HG02798 (cell line): Measurements from ENCODE around the gene AGBL3.
"Not testable (repeated sequence)": the region's sequence is repeated elsewhere in the genome, so short reads cannot be mapped to it uniquely, and the experiment has no call there.

ENCODE experiments used
- ATAC-seq: cut with Tn5 transposase; IDR thresholded peaks from one replicate; pipeline ENCODE4 v1.9.1; 2021; ENCODE audit warnings: mild to moderate bottlenecking; ENCODE audit not compliant: unreplicated experiment, poor library complexity

Gene AGBL3

GRCh38 chr7:135164357-135165061, 178.2 kb downstream of the AGBL3 start:
- no peak for ATAC-seq

- ATAC-seq, result no peak
These were observed 179.6 kb downstream of the AGBL3 start for GRCh38 chr7:135165862-135166261.

- ATAC-seq, result no peak
These were observed 180.2 kb downstream of the AGBL3 start for GRCh38 chr7:135166338-135166990.

GRCh38 chr7:135167365-135167917, 181.1 kb downstream of the AGBL3 start:
- ATAC-seq, result no peak

GRCh38 chr7:135168001-135168400, 181.7 kb downstream of the AGBL3 start:
- ATAC-seq, result no peak

- no peak for ATAC-seq
These were observed 182.3 kb downstream of the AGBL3 start for GRCh38 chr7:135168489-135169140.

- ATAC-seq, result peak; percentile 47
These were observed 183.0 kb downstream of the AGBL3 start for GRCh38 chr7:135169141-135169963.

- no peak for ATAC-seq
These were observed 183.6 kb downstream of the AGBL3 start for GRCh38 chr7:135169964-135170273.

- ATAC-seq, result peak; percentile 83
These were observed 184.1 kb downstream of the AGBL3 start, which contains the start of gene CYREN for GRCh38 chr7:135170274-135170997. Gene CYREN, minus strand, starts transcription at chr7:135170707. Its CDS starts 1,785 bp downstream, at chr7:135168922.

- peak; percentile 16 for ATAC-seq
These were observed 184.7 kb downstream of the AGBL3 start for GRCh38 chr7:135170998-135171481.

- not testable (repeated sequence) for ATAC-seq
These were observed 185.4 kb downstream of the AGBL3 start for GRCh38 chr7:135171581-135172291.

GRCh38 chr7:135173916-135174315, 187.6 kb downstream of the AGBL3 start:
- ATAC-seq, result not testable (repeated sequence)

- ATAC-seq, result no peak
These were observed 188.6 kb downstream of the AGBL3 start for GRCh38 chr7:135174941-135175340.

GRCh38 chr7:135175931-135176330, 189.6 kb downstream of the AGBL3 start:
- no peak for ATAC-seq

- no peak for ATAC-seq
These were observed 190.9 kb downstream of the AGBL3 start for GRCh38 chr7:135177028-135177696.

GRCh38 chr7:135178364-135178763, 192.1 kb downstream of the AGBL3 start:
- no peak for ATAC-seq

- ATAC-seq, result no peak
These were observed 193.1 kb downstream of the AGBL3 start for GRCh38 chr7:135179321-135179925.

GRCh38 chr7:135180122-135180521, 193.8 kb downstream of the AGBL3 start:
- no peak for ATAC-seq
